ENCODE measurements around the gene COPE. TPM values are rescaled to one million over a fixed set of nuclear protein-coding genes. Genes with fewer than 3 reads are reported as not detected.

The COPE gene
- polyA plus RNA-seq, 1 donor from 2014 or later = 397 TPM

DNA sequence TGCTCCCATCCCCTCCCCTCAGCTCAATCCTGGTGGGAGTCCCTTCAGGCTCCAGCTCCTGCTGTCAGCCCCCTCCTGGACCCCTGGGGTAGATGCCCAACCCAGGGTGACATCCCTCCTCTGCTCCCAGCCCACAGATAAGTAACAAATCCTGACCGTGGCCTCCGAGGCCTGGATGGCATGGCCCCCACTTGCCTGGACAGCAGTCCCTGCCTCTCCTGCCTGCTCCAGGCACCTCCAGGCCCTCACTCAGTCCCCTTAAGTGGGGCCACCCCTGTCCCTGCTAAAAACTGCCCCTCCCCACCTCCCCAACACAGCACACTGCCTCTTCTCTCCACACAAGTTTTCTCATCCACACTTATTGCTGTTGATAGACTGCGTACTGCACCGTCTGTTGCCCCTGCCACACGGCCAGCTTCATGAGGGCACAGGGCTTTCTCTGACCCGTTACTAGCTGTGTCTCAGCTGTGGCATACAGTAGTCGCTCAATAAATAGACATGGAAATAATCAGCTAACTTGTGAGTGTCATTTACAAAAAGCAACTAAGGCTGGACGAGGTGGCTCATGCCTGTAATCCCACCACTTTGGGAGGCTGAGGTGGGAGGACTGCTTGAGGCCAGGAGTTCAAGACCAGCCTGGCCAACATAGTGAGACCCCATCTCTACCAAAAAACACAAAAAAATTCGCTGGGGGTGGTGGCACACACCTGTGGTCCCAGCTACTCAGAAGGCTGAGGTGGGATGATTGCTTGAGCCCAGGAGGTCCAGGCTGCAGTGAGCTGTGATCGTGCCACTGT, 29.0 kb downstream of the COPE start:
- Histone ChIP-seq H3K9me2 (ENCODE audit: insufficient read depth, low read length) (no peaks in the 10 kb centered on the region), H3K9ac (ENCODE audit: low read length) (no peak overlapping the region), H3K4me2 (ENCODE audit: low read length) (no peak overlapping the region), H3K27me3 (ENCODE audit: insufficient read depth, low read depth, low read length) (no peaks in the 10 kb centered on the region), H3K27ac (ENCODE audit: low read length) (no peak overlapping the region), H3F3A (ENCODE audit: insufficient read depth, low read length, poor library complexity, severe bottlenecking) (no peaks in the 10 kb centered on the region), H3K4me3 (ENCODE audit: low read length) (no peak overlapping the region), H2AFZ (ENCODE audit: low read depth, low read length) (no peak overlapping the region), H4K20me1 (ENCODE audit: insufficient read depth) (no peaks in the 10 kb centered on the region), H3K79me2 (replicated peaks; ENCODE audit: insufficient read depth, low read length) (peaks cover 14% of the 10 kb centered on the region), H3K9me3 (ENCODE audit: low read length) (no peaks in the 10 kb centered on the region), H3K36me3 (ENCODE audit: insufficient read depth, low read length) (peaks cover 8% of the 10 kb centered on the region)
- no peak for TF ChIP-seq RAD21 (conservative IDR thresholded peaks at IDR 0.05)
- TF ChIP-seq MXI1 (conservative IDR thresholded peaks at IDR 0.05; ENCODE audit: poor library complexity, severe bottlenecking) = no peak
- TF ChIP-seq POLR2AphosphoS5 (IDR thresholded peaks at IDR 0.05) = no peak
- TF ChIP-seq, protein P1, sequence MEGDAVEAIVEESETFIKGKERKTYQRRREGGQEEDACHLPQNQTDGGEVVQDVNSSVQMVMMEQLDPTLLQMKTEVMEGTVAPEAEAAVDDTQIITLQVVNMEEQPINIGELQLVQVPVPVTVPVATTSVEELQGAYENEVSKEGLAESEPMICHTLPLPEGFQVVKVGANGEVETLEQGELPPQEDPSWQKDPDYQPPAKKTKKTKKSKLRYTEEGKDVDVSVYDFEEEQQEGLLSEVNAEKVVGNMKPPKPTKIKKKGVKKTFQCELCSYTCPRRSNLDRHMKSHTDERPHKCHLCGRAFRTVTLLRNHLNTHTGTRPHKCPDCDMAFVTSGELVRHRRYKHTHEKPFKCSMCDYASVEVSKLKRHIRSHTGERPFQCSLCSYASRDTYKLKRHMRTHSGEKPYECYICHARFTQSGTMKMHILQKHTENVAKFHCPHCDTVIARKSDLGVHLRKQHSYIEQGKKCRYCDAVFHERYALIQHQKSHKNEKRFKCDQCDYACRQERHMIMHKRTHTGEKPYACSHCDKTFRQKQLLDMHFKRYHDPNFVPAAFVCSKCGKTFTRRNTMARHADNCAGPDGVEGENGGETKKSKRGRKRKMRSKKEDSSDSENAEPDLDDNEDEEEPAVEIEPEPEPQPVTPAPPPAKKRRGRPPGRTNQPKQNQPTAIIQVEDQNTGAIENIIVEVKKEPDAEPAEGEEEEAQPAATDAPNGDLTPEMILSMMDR (IDR thresholded peaks at IDR 0.05; ENCODE audit: poor library complexity, severe bottlenecking) = no peak
- TF ChIP-seq, protein P2, sequence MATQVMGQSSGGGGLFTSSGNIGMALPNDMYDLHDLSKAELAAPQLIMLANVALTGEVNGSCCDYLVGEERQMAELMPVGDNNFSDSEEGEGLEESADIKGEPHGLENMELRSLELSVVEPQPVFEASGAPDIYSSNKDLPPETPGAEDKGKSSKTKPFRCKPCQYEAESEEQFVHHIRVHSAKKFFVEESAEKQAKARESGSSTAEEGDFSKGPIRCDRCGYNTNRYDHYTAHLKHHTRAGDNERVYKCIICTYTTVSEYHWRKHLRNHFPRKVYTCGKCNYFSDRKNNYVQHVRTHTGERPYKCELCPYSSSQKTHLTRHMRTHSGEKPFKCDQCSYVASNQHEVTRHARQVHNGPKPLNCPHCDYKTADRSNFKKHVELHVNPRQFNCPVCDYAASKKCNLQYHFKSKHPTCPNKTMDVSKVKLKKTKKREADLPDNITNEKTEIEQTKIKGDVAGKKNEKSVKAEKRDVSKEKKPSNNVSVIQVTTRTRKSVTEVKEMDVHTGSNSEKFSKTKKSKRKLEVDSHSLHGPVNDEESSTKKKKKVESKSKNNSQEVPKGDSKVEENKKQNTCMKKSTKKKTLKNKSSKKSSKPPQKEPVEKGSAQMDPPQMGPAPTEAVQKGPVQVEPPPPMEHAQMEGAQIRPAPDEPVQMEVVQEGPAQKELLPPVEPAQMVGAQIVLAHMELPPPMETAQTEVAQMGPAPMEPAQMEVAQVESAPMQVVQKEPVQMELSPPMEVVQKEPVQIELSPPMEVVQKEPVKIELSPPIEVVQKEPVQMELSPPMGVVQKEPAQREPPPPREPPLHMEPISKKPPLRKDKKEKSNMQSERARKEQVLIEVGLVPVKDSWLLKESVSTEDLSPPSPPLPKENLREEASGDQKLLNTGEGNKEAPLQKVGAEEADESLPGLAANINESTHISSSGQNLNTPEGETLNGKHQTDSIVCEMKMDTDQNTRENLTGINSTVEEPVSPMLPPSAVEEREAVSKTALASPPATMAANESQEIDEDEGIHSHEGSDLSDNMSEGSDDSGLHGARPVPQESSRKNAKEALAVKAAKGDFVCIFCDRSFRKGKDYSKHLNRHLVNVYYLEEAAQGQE (IDR thresholded peaks at IDR 0.05; ENCODE audit: borderline replicate concordance) = no peak
- no peak for TF ChIP-seq EP300 (conservative IDR thresholded peaks at IDR 0.05; ENCODE audit: poor library complexity, severe bottlenecking)
- TF ChIP-seq SMC3 (conservative IDR thresholded peaks at IDR 0.05; ENCODE audit: poor library complexity) = no peak
- TF ChIP-seq EZH2 (IDR thresholded peaks at IDR 0.05; ENCODE audit: borderline replicate concordance, insufficient read depth, low read length, poor library complexity, severe bottlenecking) = no peak
- no peak for TF ChIP-seq TAF1 (IDR thresholded peaks at IDR 0.05; ENCODE audit: low read depth)

DNA sequence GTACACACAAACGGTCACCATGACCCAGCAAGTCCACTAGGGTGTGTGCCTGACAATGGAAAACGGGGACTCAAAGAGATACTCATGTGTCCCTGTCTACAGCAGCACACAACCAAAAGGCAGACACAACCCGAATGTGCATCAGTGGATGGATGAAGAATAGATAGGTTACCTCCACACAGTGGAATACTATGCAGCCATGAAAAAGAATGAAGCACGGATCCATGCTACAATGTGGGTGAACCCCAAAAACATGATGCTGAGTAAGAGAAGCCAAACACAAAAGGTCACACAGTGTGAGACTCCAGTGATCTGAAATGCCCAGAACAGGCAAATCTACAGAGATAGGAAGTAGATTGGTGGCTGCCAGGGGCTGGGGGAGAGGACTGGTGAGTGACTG, 32.2 kb downstream of the COPE start:
- Histone ChIP-seq H4K20me1 (ENCODE audit: insufficient read depth) (no peaks in the 10 kb centered on the region), H3F3A (ENCODE audit: insufficient read depth, low read length, poor library complexity, severe bottlenecking) (no peaks in the 10 kb centered on the region), H2AFZ (ENCODE audit: low read depth, low read length) (no peak overlapping the region), H3K27me3 (ENCODE audit: insufficient read depth, low read depth, low read length) (no peaks in the 10 kb centered on the region), H3K27ac (ENCODE audit: low read length) (no peak overlapping the region), H3K4me3 (ENCODE audit: low read length) (no peak overlapping the region), H3K9me3 (ENCODE audit: low read length) (no peaks in the 10 kb centered on the region), H3K9me2 (ENCODE audit: insufficient read depth, low read length) (no peaks in the 10 kb centered on the region), H3K9ac (ENCODE audit: low read length) (no peak overlapping the region), H3K79me2 (replicated peaks; ENCODE audit: insufficient read depth, low read length) (no peaks in the 10 kb centered on the region), H3K4me2 (ENCODE audit: low read length) (no peak overlapping the region), H3K36me3 (ENCODE audit: insufficient read depth, low read length) (peaks cover 9% of the 10 kb centered on the region)
- TF ChIP-seq SMC3 (conservative IDR thresholded peaks at IDR 0.05; ENCODE audit: poor library complexity) = no peak
- TF ChIP-seq, protein P1 (IDR thresholded peaks at IDR 0.05; ENCODE audit: poor library complexity, severe bottlenecking) = no peak
- TF ChIP-seq, protein P2 (IDR thresholded peaks at IDR 0.05; ENCODE audit: borderline replicate concordance) = no peak
- TF ChIP-seq EZH2 (IDR thresholded peaks at IDR 0.05; ENCODE audit: borderline replicate concordance, insufficient read depth, low read length, poor library complexity, severe bottlenecking) = no peak
- no peak for TF ChIP-seq MXI1 (conservative IDR thresholded peaks at IDR 0.05; ENCODE audit: poor library complexity, severe bottlenecking)
- no peak for TF ChIP-seq POLR2AphosphoS5 (IDR thresholded peaks at IDR 0.05)
- no peak for TF ChIP-seq EP300 (conservative IDR thresholded peaks at IDR 0.05; ENCODE audit: poor library complexity, severe bottlenecking)
- TF ChIP-seq RAD21 (conservative IDR thresholded peaks at IDR 0.05) = no peak
- TF ChIP-seq TAF1 (IDR thresholded peaks at IDR 0.05; ENCODE audit: low read depth) = no peak
